Liver (tissue), 3 donors: ENCODE measurements around the gene TRPV4.

Source experiments
- RAD21 ChIP-seq, 2 donors: IDR thresholded peaks; 2 replicates each; pipeline ENCODE4 v1.6.1; 2016; ENCODE audit warnings: antibody characterized with exemption in 2 of 2, mild to moderate bottlenecking in 2 of 2
- RXRA ChIP-seq, 2 donors: IDR thresholded peaks; 2 replicates each; pipeline ENCODE4 v1.6.1; 2017 to 2018; ENCODE audit warnings: antibody characterized with exemption in 2 of 2, mild to moderate bottlenecking in 1 of 2
- TAF1 ChIP-seq: conservative IDR thresholded peaks from 2 replicates; pipeline ENCODE4 v1.6.1; 2016; ENCODE audit warnings: antibody characterized with exemption, mild to moderate bottlenecking
- YY1 ChIP-seq: IDR thresholded peaks from 2 replicates; pipeline ENCODE4 v1.6.1; 2016; ENCODE audit warnings: antibody characterized with exemption, mild to moderate bottlenecking
- TF ChIP-seq, protein P1 (sequence below): fragments of 150-350 bp; IDR thresholded peaks from 2 replicates; pipeline ENCODE4 v1.5.1; 2017; ENCODE audit warnings: improper control_type of control experiment, low read depth, low read length; ENCODE audit not compliant: missing input control
- TF ChIP-seq, protein P2 (sequence below): IDR thresholded peaks from 2 replicates; pipeline ENCODE4 v1.6.1; 2016; ENCODE audit warnings: antibody characterized with exemption, mild to moderate bottlenecking
- donor health status: healthy.
- donor health status: healthy.

DNA sequence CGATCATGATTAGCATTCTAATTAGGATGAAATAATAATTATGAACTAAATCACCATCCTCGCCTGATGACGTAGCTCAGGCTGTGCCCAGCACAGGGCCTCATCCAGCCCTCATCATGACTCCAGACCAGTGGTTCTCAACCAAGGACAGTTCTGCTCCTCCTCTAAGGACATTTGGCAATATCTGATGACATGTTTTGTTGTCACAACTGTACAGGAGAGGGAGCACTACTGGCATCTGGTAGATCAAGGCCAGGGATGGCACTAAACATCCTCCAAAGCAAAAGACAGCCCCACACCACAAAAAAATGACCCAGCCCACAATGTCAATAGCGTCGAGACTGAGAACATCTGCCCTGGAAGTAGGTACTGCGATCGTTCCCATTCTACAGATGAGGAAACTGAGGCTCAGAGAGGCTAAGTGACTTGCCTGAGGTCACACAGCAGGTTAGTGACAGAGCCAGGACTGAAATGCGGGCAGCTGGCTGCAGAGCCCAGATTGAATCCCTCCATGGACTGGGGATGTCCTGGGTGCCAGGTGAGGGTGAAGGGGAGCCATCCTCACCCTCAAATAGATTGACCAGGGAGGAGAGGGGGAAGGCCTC, 15.5 kb downstream of the TRPV4 start:
- TF ChIP-seq TAF1 (no peak), YY1 (no peak), RXRA (IDR thresholded peaks at IDR 0.05) (no peak), RAD21 (IDR thresholded peaks at IDR 0.05) (no peak)
- TF ChIP-seq, protein P1, sequence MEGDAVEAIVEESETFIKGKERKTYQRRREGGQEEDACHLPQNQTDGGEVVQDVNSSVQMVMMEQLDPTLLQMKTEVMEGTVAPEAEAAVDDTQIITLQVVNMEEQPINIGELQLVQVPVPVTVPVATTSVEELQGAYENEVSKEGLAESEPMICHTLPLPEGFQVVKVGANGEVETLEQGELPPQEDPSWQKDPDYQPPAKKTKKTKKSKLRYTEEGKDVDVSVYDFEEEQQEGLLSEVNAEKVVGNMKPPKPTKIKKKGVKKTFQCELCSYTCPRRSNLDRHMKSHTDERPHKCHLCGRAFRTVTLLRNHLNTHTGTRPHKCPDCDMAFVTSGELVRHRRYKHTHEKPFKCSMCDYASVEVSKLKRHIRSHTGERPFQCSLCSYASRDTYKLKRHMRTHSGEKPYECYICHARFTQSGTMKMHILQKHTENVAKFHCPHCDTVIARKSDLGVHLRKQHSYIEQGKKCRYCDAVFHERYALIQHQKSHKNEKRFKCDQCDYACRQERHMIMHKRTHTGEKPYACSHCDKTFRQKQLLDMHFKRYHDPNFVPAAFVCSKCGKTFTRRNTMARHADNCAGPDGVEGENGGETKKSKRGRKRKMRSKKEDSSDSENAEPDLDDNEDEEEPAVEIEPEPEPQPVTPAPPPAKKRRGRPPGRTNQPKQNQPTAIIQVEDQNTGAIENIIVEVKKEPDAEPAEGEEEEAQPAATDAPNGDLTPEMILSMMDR: no peak
- TF ChIP-seq, protein P2, sequence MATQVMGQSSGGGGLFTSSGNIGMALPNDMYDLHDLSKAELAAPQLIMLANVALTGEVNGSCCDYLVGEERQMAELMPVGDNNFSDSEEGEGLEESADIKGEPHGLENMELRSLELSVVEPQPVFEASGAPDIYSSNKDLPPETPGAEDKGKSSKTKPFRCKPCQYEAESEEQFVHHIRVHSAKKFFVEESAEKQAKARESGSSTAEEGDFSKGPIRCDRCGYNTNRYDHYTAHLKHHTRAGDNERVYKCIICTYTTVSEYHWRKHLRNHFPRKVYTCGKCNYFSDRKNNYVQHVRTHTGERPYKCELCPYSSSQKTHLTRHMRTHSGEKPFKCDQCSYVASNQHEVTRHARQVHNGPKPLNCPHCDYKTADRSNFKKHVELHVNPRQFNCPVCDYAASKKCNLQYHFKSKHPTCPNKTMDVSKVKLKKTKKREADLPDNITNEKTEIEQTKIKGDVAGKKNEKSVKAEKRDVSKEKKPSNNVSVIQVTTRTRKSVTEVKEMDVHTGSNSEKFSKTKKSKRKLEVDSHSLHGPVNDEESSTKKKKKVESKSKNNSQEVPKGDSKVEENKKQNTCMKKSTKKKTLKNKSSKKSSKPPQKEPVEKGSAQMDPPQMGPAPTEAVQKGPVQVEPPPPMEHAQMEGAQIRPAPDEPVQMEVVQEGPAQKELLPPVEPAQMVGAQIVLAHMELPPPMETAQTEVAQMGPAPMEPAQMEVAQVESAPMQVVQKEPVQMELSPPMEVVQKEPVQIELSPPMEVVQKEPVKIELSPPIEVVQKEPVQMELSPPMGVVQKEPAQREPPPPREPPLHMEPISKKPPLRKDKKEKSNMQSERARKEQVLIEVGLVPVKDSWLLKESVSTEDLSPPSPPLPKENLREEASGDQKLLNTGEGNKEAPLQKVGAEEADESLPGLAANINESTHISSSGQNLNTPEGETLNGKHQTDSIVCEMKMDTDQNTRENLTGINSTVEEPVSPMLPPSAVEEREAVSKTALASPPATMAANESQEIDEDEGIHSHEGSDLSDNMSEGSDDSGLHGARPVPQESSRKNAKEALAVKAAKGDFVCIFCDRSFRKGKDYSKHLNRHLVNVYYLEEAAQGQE: no peak
